ENCODE results near the gene CD38. TPM values are rescaled to one million over a fixed set of nuclear protein-coding genes. Genes with fewer than 3 reads are reported as not detected.

Gene CD38
- total RNA-seq, 4 donors from 2014 or later = 7.3 to 13.9 (median 9.2) TPM

GRCh38 chr4:15897577-15897976 is 119.4 kb downstream of the CD38 start:
- DNase-seq (ENCODE audit: low spot score) (no peak), ATAC-seq (ENCODE audit: low FRiP score) (no peak)
- TF ChIP-seq CTCF (IDR thresholded peaks at IDR 0.05) = no peak

DNA sequence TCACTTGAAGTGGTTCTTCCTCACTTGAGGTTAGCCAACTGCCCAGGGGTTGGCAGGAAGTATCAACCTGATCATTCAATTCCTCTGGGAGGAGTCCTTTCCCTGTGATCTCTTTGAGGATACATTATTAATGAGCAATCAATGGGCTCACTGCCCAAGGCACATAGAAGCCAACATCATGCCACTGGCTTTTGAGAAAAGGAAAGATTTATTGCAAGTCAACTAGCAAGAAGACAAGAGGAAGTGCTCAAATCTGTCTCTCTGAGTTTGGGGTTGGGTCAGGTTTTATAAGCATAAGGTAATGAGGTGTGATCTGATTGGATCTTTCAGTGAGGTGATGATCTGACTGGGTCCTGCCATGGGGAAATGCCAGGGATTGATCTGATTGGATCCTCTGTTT is 120.8 kb downstream of the CD38 start:
- ATAC-seq (ENCODE audit: low FRiP score) (no peak), DNase-seq (ENCODE audit: low spot score) (no peak)
- TF ChIP-seq CTCF (IDR thresholded peaks at IDR 0.05) = no peak

GRCh38 chr4:15899511-15899910 is 121.4 kb downstream of the CD38 start:
- no peak for ATAC-seq (ENCODE audit: low FRiP score)
- TF ChIP-seq CTCF (IDR thresholded peaks at IDR 0.05) = no peak
- DNase-seq (ENCODE audit: low spot score) = no peak

- TF ChIP-seq CTCF (IDR thresholded peaks at IDR 0.05) = no peak
- ATAC-seq (ENCODE audit: low FRiP score) (no peak), DNase-seq (ENCODE audit: low spot score) (no peak)
These were observed 122.9 kb downstream of the CD38 start for GRCh38 chr4:15901007-15901406.

DNA sequence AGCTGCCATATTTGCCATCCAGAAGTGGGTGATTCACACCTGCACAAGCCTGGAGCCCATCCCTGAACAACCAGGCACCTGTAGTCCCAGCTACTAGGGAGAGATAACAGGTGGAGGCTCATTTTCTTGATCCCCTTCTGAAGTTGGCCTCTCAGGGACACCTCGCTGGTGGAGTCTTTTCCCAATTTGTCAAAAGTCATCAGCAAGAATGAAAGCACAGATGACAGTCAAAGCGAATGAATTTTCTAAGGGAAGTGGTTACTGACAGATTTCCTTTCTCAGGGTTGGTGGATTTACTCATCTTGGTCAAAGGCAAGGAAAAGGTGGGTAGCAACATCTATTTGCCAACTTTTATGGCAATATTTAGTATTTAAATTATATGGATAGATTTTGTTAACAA is 123.9 kb downstream of the CD38 start:
- DNase-seq (ENCODE audit: low spot score) (no peak), ATAC-seq (ENCODE audit: low FRiP score) (no peak)
- no peak for TF ChIP-seq CTCF (IDR thresholded peaks at IDR 0.05)

GRCh38 chr4:15902746-15903145 is 124.6 kb downstream of the CD38 start:
- TF ChIP-seq CTCF (IDR thresholded peaks at IDR 0.05) = no peak
- DNase-seq (ENCODE audit: low spot score) (no peak), ATAC-seq (ENCODE audit: low FRiP score) (no peak)

Other genes starting within 250 kb of the CD38 start
- gene FBXL5, start 123.0 kb upstream of the CD38 start, total RNA-seq = 100 to 1,000 TPM; 130 to 213 (median 188) TPM
- gene FAM200B, start 96.5 kb upstream of the CD38 start, total RNA-seq = 10 to 100 TPM; 27.5 to 56.6 (median 38.3) TPM
- gene BST1, start 75.3 kb upstream of the CD38 start, total RNA-seq = 10 to 100 TPM; 22.5 to 34.4 (median 24.5) TPM
- 10 to 100 TPM in 1 of 4 donors, 1 to 10 TPM in 2, under 1 TPM in 1; 0.50 to 25.8 (median 1.9) TPM for gene FGFBP1, start 160.4 kb downstream of the CD38 start, total RNA-seq
- 10 to 100 TPM in 3 of 4 donors, 1 to 10 TPM in 1; 4.7 to 34.8 (median 20.9) TPM for gene FGFBP2, start 184.8 kb downstream of the CD38 start, total RNA-seq